Neural cell (in vitro differentiated cells): ENCODE data around the gene CRX.
"Not testable (repeated sequence)": the region's sequence is repeated elsewhere in the genome, so short reads cannot be mapped to it uniquely, and the experiment has no call there.

Experiments
- CTCF ChIP-seq: fragments of 450-650 bp; IDR thresholded peaks from 2 replicates; pipeline ENCODE4 v1.5.1; 2014; ENCODE audit warnings: antibody characterized with exemption, mild to moderate bottlenecking, moderate library complexity; ENCODE audit not compliant: poor library complexity, severe bottlenecking
- EP300 ChIP-seq: fragments of 450-650 bp; conservative IDR thresholded peaks from 2 replicates; pipeline ENCODE4 v1.6.1; 2014; ENCODE audit warnings: antibody characterized with exemption, mild to moderate bottlenecking, moderate library complexity; ENCODE audit not compliant: poor library complexity, severe bottlenecking
- POLR2AphosphoS5 ChIP-seq: IDR thresholded peaks from 2 replicates; pipeline ENCODE4 v1.6.1; 2012
- RAD21 ChIP-seq: fragments of 450-650 bp; conservative IDR thresholded peaks from 2 replicates; pipeline ENCODE4 v1.6.1; 2014; ENCODE audit warnings: antibody characterized with exemption, mild to moderate bottlenecking, moderate library complexity
- SMC3 ChIP-seq: fragments of 450-650 bp; conservative IDR thresholded peaks from 2 replicates; pipeline ENCODE4 v1.6.1; 2014; ENCODE audit warnings: antibody characterized with exemption, mild to moderate bottlenecking, moderate library complexity; ENCODE audit not compliant: poor library complexity
- TAF1 ChIP-seq: IDR thresholded peaks from 2 replicates; pipeline ENCODE4 v1.6.1; 2012; ENCODE audit warnings: low read depth

GRCh38 chr19:47803671-47804070, 18.1 kb upstream of the CRX start:
- not testable (repeated sequence) for TF ChIP-seq TAF1, SMC3, CTCF, EP300, RAD21, POLR2AphosphoS5
